HG03039 (cell line): ENCODE data around the gene IL18RAP.

Experiments used
- ATAC-seq: cut with Tn5 transposase; IDR thresholded peaks from one replicate; pipeline ENCODE4 v1.9.1; 2021; ENCODE audit warnings: mild to moderate bottlenecking, moderate library complexity; ENCODE audit not compliant: unreplicated experiment

Gene IL18RAP

GRCh38 chr2:102492006-102492405 is 69.0 kb downstream of the IL18RAP start:
- no peak for ATAC-seq

DNA sequence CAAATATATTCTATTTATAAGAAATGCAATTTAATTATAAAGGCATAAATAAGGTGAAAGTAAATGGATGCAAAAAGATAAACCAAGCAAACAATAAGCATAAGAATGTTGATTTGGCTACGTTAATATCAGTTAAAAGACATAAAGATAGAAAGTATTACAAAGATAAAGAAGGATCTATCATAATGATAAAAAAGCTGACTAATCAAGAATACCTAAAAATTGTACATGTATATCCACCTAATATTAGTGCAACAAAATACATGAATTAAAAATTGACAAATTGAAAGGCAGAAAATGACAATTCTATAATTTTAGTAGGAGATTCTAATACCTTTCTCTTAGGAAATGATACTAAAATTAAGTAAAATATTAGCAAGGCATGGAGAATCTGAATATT is 71.6 kb downstream of the IL18RAP start:
- ATAC-seq = no peak

- ATAC-seq = no peak
Observed at GRCh38 chr2:102498414-102498813, 75.5 kb downstream of the IL18RAP start.

DNA sequence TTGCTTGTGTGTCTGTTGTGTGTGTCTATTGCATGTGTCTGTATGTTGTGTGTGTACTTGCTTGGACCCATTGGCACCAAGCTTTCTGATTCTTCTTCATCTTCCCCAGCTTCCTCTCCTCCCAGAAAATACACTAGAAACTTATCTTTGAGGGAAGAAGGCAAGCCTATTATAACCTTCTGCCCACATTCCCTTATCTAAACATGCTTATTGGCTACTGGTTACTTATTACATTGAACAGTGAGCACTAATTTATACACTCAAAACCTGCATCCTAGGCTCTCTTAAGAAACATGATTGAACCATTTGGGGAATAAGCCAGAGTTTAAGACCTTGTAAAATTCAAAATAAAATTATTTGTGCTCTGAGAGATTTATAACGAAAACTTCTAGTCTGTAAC is 76.6 kb downstream of the IL18RAP start:
- no peak for ATAC-seq
